DND-41 (cell line): ENCODE results near the gene FOXK2.

Experiments used
- ATAC-seq: fragments of 200-7000 bp; cut with Tn5 transposase; 3 replicates; pipeline ENCODE4 v1.9.1; 2021; ENCODE audit warnings: low read depth; ENCODE audit not compliant: insufficient read depth
- DNase-seq: peaks from one replicate; pipeline ENCODE4 v3.0.0-alpha.2; 2020
- H2AFZ ChIP-seq: 2 replicates; pipeline ENCODE4 v1.6.0; 2012; ENCODE audit warnings: low read depth, low read length
- H3K27ac ChIP-seq: 2 replicates; pipeline ENCODE4 v1.5.1; 2012; ENCODE audit warnings: low read length, inconsistent platforms
- H3K27me3 ChIP-seq: fragments of 200-600 bp; sonication (generic); 2 replicates; pipeline ENCODE4 v1.6.0; 2012; ENCODE audit warnings: low read length, mild to moderate bottlenecking, inconsistent platforms; ENCODE audit not compliant: insufficient read depth, poor library complexity
- H3K36me3 ChIP-seq: 2 replicates; pipeline ENCODE4 v1.5.1; 2012; ENCODE audit warnings: low read length, inconsistent platforms; ENCODE audit not compliant: insufficient read depth
- H3K4me1 ChIP-seq: 2 replicates; pipeline ENCODE4 v1.5.1; 2012; ENCODE audit warnings: mild to moderate bottlenecking, low read length; ENCODE audit not compliant: insufficient read depth
- H3K4me2 ChIP-seq: 2 replicates; pipeline ENCODE4 v1.6.0; 2012; ENCODE audit warnings: mild to moderate bottlenecking, moderate library complexity, low read length, inconsistent platforms; ENCODE audit not compliant: insufficient read depth
- H3K4me3 ChIP-seq, 2 experiments: fragments of 200-600 bp in 1 of 2; shearing (Covaris generic) in 1 of 2; 2 replicates each; pipeline ENCODE4 v1.5.1; 2012 to 2016; ENCODE audit warnings: inconsistent platforms in 2 of 2, low read length in 2 of 2, mild to moderate bottlenecking in 2 of 2, low read depth in 1 of 2, moderate library complexity in 1 of 2
- H3K79me2 ChIP-seq: 2 replicates; pipeline ENCODE4 v1.6.0; 2012; ENCODE audit warnings: low read length, inconsistent platforms; ENCODE audit not compliant: insufficient read depth
- H3K9ac ChIP-seq: 2 replicates; pipeline ENCODE4 v1.6.0; 2012; ENCODE audit warnings: low read depth, mild to moderate bottlenecking, inconsistent platforms, low read length, moderate library complexity
- H3K9me3 ChIP-seq: 2 replicates; pipeline ENCODE4 v1.5.1; 2012; ENCODE audit warnings: low read length, moderate library complexity, mild to moderate bottlenecking, inconsistent platforms; ENCODE audit not compliant: insufficient read depth, severe bottlenecking
- H4K20me1 ChIP-seq: 2 replicates; pipeline ENCODE4 v1.6.0; 2012; ENCODE audit warnings: low read length; ENCODE audit not compliant: insufficient read depth
- EZH2 ChIP-seq: IDR thresholded peaks from 3 replicates; pipeline ENCODE4 v1.6.1; 2012; ENCODE audit warnings: borderline replicate concordance, low read depth, mild to moderate bottlenecking, moderate library complexity, low read length, inconsistent platforms; ENCODE audit not compliant: severe bottlenecking
- TF ChIP-seq, protein P1 (sequence below): IDR thresholded peaks from 2 replicates; pipeline ENCODE4 v1.5.1; 2012; ENCODE audit warnings: borderline replicate concordance, low read length, moderate library complexity, mild to moderate bottlenecking; ENCODE audit not compliant: poor library complexity, severe bottlenecking; ENCODE audit errors: extremely low read depth

The FOXK2 gene

DNA sequence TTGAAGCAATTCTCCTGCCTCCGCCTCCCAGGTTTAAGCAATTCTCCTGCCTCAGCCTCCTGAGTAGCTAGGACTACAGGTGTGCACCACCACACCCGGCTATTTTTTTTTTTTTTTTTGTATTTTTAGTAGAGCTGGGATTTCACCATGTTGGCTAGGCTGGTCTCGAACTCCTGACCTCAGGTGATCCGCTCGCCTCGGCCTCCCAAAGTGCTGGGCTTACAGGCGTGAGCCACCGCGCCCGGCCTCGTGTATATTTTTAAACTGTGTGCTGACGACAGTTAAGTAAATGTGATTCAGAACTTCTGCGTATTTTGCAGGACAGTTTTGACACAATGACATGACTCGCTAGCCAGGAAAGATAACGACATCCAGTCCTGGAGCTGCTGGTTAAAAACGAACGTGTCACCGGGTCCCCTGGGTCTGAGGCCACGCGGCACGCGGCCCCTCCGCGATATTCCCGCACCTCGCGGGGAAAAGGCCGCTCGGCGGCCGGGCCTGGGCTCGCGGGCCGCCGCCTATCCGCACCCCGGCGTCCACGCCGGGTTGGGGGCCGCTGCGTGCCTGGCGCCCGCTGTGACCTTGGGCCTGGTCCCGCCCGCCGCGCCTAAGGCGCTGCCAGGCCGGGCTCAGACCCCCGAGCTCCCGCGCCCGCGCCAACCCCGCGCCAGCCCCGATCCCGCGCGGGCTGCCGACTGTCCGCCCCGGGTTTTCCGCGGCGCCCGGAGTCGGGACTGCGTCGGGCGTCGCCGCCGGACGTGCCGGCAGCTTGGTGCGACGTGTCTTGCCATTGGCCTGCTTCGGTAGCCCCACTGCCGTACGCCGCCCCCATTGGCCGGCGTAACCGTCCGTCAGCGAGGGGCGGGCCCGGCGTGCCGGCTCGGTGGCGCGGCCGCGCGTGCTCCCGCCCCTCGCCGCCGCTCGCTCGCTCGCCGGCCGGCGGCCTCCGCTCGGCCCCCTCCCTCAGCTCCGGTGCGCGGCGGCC is at the start of gene FOXK2:
TSS of gene FOXK2 (plus strand) at position 907 of the 985 bp plus-strand sequence. CDS start 157 bp downstream, outside the sequence.
- peak; percentile 95 for DNase-seq
- no peak for TF ChIP-seq EZH2
- TF ChIP-seq, protein P1, sequence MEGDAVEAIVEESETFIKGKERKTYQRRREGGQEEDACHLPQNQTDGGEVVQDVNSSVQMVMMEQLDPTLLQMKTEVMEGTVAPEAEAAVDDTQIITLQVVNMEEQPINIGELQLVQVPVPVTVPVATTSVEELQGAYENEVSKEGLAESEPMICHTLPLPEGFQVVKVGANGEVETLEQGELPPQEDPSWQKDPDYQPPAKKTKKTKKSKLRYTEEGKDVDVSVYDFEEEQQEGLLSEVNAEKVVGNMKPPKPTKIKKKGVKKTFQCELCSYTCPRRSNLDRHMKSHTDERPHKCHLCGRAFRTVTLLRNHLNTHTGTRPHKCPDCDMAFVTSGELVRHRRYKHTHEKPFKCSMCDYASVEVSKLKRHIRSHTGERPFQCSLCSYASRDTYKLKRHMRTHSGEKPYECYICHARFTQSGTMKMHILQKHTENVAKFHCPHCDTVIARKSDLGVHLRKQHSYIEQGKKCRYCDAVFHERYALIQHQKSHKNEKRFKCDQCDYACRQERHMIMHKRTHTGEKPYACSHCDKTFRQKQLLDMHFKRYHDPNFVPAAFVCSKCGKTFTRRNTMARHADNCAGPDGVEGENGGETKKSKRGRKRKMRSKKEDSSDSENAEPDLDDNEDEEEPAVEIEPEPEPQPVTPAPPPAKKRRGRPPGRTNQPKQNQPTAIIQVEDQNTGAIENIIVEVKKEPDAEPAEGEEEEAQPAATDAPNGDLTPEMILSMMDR: no peak
- Histone ChIP-seq H3K4me3 (peak within 1 kb of the TSS; percentile 69 to 93; a peak in 3 of 4 replicates), H3K9me3 (no peaks in the 10 kb centered on the region), H4K20me1 (peaks cover 32% of the 10 kb centered on the region), H3K4me1 (peaks cover 39% of the 10 kb centered on the region), H3K4me2 (peak within 1 kb of the TSS; percentile 70), H3K27me3 (no peaks in the 10 kb centered on the region), H3K36me3 (peaks cover 18% of the 10 kb centered on the region), H3K79me2 (peaks cover 46% of the 10 kb centered on the region), H2AFZ (peak within 1 kb of the TSS; percentile 81), H3K27ac (peak within 1 kb of the TSS; percentile 81), H3K9ac (peak within 1 kb of the TSS; percentile 91)
- peak; percentile 97 for ATAC-seq

DNA sequence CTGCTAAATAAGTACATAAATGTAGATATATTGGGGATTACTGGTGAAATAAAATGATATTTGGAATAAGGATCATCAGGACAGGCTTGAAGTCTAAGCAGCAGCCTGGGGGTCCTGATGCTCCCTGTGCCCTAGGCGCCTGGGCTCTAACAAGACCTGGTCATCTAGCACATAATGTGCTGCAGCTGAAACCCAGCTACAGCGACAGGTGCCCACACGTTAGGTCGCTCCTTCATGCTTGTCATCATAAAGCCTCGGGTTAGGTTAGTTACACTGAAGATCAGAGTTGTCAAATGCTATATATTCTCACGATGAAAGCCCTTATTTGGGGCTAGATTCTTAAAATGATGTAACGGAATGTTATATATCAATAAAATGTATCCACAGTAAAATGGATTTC is 49.5 kb upstream of the FOXK2 start:
- Histone ChIP-seq H3K4me3 (no peak overlapping the region), H3K9me3 (no peaks in the 10 kb centered on the region), H3K27ac (no peak overlapping the region), H2AFZ (no peak overlapping the region), H3K4me1 (no peaks in the 10 kb centered on the region), H4K20me1 (no peaks in the 10 kb centered on the region), H3K4me2 (no peak overlapping the region), H3K79me2 (peaks cover 25% of the 10 kb centered on the region), H3K36me3 (peaks cover 86% of the 10 kb centered on the region), H3K27me3 (no peaks in the 10 kb centered on the region), H3K9ac (no peak overlapping the region)
- no peak for DNase-seq
- ATAC-seq: no peak
- TF ChIP-seq EZH2: no peak
- TF ChIP-seq, protein P1: no peak

DNA sequence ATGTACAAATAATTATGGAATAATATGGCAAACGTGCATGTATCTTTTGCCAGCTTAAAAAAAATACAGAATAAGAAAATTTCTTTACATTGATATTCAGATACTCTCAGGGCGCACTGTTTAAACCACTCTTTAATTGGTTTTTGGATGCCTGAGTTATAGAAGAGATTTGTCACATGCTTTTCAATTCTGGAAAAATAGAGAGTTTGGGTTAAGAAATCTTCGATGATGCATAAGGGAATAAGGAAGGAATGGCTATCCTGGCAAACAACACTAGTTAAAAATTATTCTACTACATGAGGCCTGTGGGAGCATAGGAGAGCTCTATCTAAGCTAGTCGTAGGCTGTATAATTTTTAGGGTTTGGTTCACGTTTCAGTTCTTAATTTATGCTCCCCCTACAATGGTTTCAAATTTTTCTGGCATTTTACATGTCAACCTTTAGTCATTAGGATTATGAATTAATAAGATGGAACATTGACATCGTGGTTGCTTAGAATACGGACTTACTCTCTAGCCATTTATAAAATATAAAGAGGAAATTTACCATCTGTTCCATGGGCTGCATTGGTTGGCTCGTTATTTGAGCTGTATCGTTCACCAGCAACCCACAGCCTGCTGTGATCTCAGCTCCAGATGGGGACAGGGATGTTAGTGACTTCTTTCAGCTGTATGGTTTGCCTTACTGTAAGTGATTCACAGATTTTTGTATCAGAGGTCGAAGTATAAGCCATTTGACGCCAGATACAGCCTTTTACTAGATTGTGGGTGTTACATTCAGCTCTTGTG is 45.1 kb upstream of the FOXK2 start:
- H3K79me2 ChIP-seq: peaks cover 26% of the 10 kb centered on the region
- 0 out of 2 replicates have a peak, but pooled peaks cover 19% of the 10 kb centered on the region for H4K20me1 ChIP-seq
- H3K9me3 ChIP-seq: no peaks in the 10 kb centered on the region
- H3K4me3 ChIP-seq: no peak overlapping the region
- no peaks in the 10 kb centered on the region for H3K4me1 ChIP-seq
- no peak overlapping the region for H3K27ac ChIP-seq
- no peak overlapping the region for H3K9ac ChIP-seq
- H3K27me3 ChIP-seq: no peaks in the 10 kb centered on the region
- DNase-seq (no peak), ATAC-seq (no peak)
- TF ChIP-seq, protein P1: no peak
- TF ChIP-seq EZH2: no peak
- peaks cover 86% of the 10 kb centered on the region for H3K36me3 ChIP-seq
- H2AFZ ChIP-seq: no peak overlapping the region
- H3K4me2 ChIP-seq: no peak overlapping the region
